Astrocyte (in vitro differentiated cells and primary cell): ENCODE data around the gene VAV2. TPM values are rescaled to one million over a fixed set of nuclear protein-coding genes. Genes with fewer than 3 reads are reported as not detected.

Experiments used
- DNase-seq: peaks from one replicate; pipeline ENCODE4 v3.0.0-alpha.2; 2010; ENCODE audit warnings: low read depth
- FAIRE-seq: peaks from 2 replicates; lab custom pipeline; 2011; peaks lifted over from hg19 to GRCh38; lab: Jason Lieb, UNC
- H2AFZ ChIP-seq: 2 replicates; pipeline ENCODE4 v1.6.0; 2012; ENCODE audit warnings: low read depth, low read length, inconsistent platforms
- H3K27ac ChIP-seq: 2 replicates; pipeline ENCODE4 v1.5.1; 2011; ENCODE audit warnings: low read depth, low read length, inconsistent platforms
- H3K27me3 ChIP-seq: 2 replicates; pipeline ENCODE4 v1.6.0; 2011; ENCODE audit warnings: low read length, inconsistent platforms; ENCODE audit not compliant: insufficient read depth
- H3K36me3 ChIP-seq: 2 replicates; pipeline ENCODE4 v1.5.1; 2011; ENCODE audit warnings: low read length, inconsistent platforms; ENCODE audit not compliant: insufficient read depth
- H3K4me1 ChIP-seq: 2 replicates; pipeline ENCODE4 v1.5.1; 2011; ENCODE audit warnings: low read length, inconsistent platforms; ENCODE audit not compliant: insufficient read depth
- H3K4me2 ChIP-seq: 2 replicates; pipeline ENCODE4 v1.6.0; 2012; ENCODE audit warnings: low read length, inconsistent platforms
- H3K4me3 ChIP-seq: 2 replicates; pipeline ENCODE4 v1.5.1; 2011; ENCODE audit warnings: low read depth, mild to moderate bottlenecking, low read length, inconsistent platforms; ENCODE audit not compliant: insufficient read depth
- H3K79me2 ChIP-seq: 2 replicates; pipeline ENCODE4 v1.6.0; 2012; ENCODE audit warnings: mild to moderate bottlenecking, low read length, inconsistent platforms; ENCODE audit not compliant: insufficient read depth
- H3K9ac ChIP-seq: 2 replicates; pipeline ENCODE4 v1.6.0; 2012; ENCODE audit warnings: mild to moderate bottlenecking, low read length, inconsistent platforms
- H3K9me3 ChIP-seq: 2 replicates; pipeline ENCODE4 v1.5.1; 2012; ENCODE audit warnings: low read depth, mild to moderate bottlenecking, low read length, inconsistent platforms; ENCODE audit not compliant: insufficient read depth
- H4K20me1 ChIP-seq: 2 replicates; pipeline ENCODE4 v1.6.0; 2012; ENCODE audit warnings: low read length, inconsistent platforms; ENCODE audit not compliant: insufficient read depth
- H3K27ac Mint-ChIP-seq: one replicate; pipeline ENCODE4 v1.8.0; 2021; ENCODE audit warnings: mild to moderate bottlenecking, mixed read lengths; ENCODE audit not compliant: unreplicated experiment
- H3K27me3 Mint-ChIP-seq: one replicate; pipeline ENCODE4 v1.8.0; 2021; ENCODE audit warnings: low read depth, mixed read lengths; ENCODE audit not compliant: unreplicated experiment
- H3K36me3 Mint-ChIP-seq: one replicate; pipeline ENCODE4 v1.8.0; 2021; ENCODE audit warnings: low read depth, mixed read lengths; ENCODE audit not compliant: unreplicated experiment
- H3K4me1 Mint-ChIP-seq: one replicate; pipeline ENCODE4 v1.8.0; 2021; ENCODE audit warnings: low read depth, mixed read lengths; ENCODE audit not compliant: unreplicated experiment
- H3K4me3 Mint-ChIP-seq: one replicate; pipeline ENCODE4 v1.8.0; 2021; ENCODE audit warnings: mild to moderate bottlenecking, moderate library complexity, mixed read lengths; ENCODE audit not compliant: unreplicated experiment
- H3K9me3 Mint-ChIP-seq: one replicate; pipeline ENCODE4 v1.8.0; 2021; ENCODE audit warnings: mild to moderate bottlenecking, mixed read lengths; ENCODE audit not compliant: unreplicated experiment
- CTCF ChIP-seq: IDR thresholded peaks from 2 replicates; pipeline ENCODE4 v1.5.1; 2011; ENCODE audit warnings: low read depth, mild to moderate bottlenecking, inconsistent platforms, low read length, moderate library complexity; ENCODE audit not compliant: insufficient read depth
- EZH2 ChIP-seq: IDR thresholded peaks from 2 replicates; pipeline ENCODE4 v1.6.1; 2012; ENCODE audit warnings: mild to moderate bottlenecking, low read length, inconsistent platforms; ENCODE audit not compliant: insufficient read depth
- total RNA-seq: library from RNA; stranded (reverse); gene quantifications from 2 replicates; pipeline ENCODE4 v1.2.1, GENCODE V29; 2021

VAV2 gene
- total RNA-seq, 1 donor from 2014 or later, result 36.5 TPM

GRCh38 chr9:133849110-133849670 is 142.9 kb downstream of the VAV2 start:
- H3K9me3 ChIP-seq, result no peaks in the 10 kb centered on the region
- H3K36me3 Mint-ChIP-seq, result peaks cover 18% of the 10 kb centered on the region
- no peaks in the 10 kb centered on the region for H3K36me3 ChIP-seq
- H3K4me3 ChIP-seq, result no peak overlapping the region
- no peak for TF ChIP-seq CTCF
- no peak for TF ChIP-seq EZH2
- H3K27ac ChIP-seq, result no peak overlapping the region
- H3K27me3 Mint-ChIP-seq, result no peaks in the 10 kb centered on the region
- H3K4me3 Mint-ChIP-seq, result no peak overlapping the region
- no peaks in the 10 kb centered on the region for H3K27me3 ChIP-seq
- H4K20me1 ChIP-seq, result peaks cover 49% of the 10 kb centered on the region
- no peak for FAIRE-seq
- H3K4me2 ChIP-seq, result no peak overlapping the region
- no peak overlapping the region for H3K9ac ChIP-seq
- peaks cover 46% of the 10 kb centered on the region for H3K79me2 ChIP-seq
- no peak overlapping the region for H3K27ac Mint-ChIP-seq
- H2AFZ ChIP-seq, result no peak overlapping the region
- H3K9me3 Mint-ChIP-seq, result no peaks in the 10 kb centered on the region
- peaks cover 11% of the 10 kb centered on the region for H3K4me1 ChIP-seq
- H3K4me1 Mint-ChIP-seq, result peaks cover 3% of the 10 kb centered on the region
- DNase-seq, result no peak

GRCh38 chr9:133848471-133849109 is 143.5 kb downstream of the VAV2 start:
- Histone ChIP-seq H3K27ac (no peak overlapping the region), H3K4me1 (peaks cover 11% of the 10 kb centered on the region), H3K27me3 (no peaks in the 10 kb centered on the region), H3K36me3 (no peaks in the 10 kb centered on the region), H3K4me2 (no peak overlapping the region), H4K20me1 (peaks cover 43% of the 10 kb centered on the region), H3K9me3 (no peaks in the 10 kb centered on the region), H3K79me2 (peaks cover 46% of the 10 kb centered on the region), H3K9ac (no peak overlapping the region), H3K4me3 (no peak overlapping the region), H2AFZ (no peak overlapping the region)
- peaks cover 15% of the 10 kb centered on the region for H3K36me3 Mint-ChIP-seq
- no peak overlapping the region for H3K27ac Mint-ChIP-seq
- H3K9me3 Mint-ChIP-seq, result no peaks in the 10 kb centered on the region
- no peak for TF ChIP-seq EZH2
- no peak for TF ChIP-seq CTCF
- peaks cover 9% of the 10 kb centered on the region for H3K4me1 Mint-ChIP-seq
- no peaks in the 10 kb centered on the region for H3K27me3 Mint-ChIP-seq
- DNase-seq, result no peak
- H3K4me3 Mint-ChIP-seq, result no peak overlapping the region
- FAIRE-seq, result no peak
